ENCODE measurements around the gene YARS1.

YARS1 gene

DNA sequence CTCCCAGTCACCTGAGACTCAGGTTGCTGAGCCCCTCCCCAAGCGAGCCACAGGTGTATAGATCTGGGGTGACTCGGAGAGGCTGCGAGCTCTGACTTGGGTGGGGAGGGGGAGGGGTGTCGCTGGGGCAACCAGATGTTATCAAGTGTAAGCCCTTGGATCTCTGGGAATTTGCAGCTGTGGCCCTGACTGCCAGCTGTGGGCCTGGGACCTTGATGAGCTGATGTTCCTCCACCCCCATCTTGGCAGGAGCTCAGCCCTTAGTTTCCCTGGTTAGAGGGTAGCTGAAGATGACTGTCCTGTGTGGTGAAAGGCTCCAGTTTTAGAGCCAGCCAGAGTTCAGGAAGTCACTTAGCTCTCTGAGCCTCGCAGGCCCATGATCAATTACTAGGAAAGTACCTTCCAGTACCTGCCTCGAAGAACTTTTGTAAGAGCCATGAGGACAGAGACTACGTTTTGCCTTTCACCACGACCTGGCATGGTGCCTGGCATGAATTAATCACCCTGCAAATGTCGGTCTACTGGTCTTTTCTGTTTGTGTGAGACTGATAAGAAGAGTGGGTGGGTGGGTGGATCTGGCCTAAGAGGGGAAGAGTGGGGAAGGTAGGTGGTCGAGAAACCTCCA is 55.8 kb downstream of the YARS1 start:
- DNase-seq = peak; percentile 65

- DNase-seq = no peak
Measured at GRCh38 chr1:32759997-32760623, 57.0 kb downstream of the YARS1 start.

DNA sequence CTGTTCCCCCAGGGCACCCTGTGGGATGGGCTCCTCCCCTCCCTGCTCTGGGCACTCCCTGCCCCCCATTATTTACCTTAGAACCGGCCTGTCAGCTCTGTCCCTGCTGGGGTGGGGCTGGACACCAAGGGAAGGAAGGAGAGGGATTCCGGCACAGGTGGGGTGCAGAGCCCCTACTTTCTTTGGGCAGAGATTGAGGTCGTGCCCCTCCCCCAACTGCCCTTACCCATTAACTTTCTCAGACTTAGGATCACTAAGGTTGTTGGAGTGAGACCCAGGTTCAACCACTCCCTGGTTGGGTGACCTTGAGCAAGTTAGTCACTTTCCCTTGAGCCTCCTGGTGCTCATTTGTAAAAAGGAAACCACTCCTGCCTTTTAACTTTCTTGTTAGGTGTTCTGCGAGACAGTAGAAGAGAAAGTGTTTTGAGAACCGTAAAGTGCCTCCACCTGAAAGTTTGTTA is 57.6 kb downstream of the YARS1 start:
- no peak for DNase-seq

DNA sequence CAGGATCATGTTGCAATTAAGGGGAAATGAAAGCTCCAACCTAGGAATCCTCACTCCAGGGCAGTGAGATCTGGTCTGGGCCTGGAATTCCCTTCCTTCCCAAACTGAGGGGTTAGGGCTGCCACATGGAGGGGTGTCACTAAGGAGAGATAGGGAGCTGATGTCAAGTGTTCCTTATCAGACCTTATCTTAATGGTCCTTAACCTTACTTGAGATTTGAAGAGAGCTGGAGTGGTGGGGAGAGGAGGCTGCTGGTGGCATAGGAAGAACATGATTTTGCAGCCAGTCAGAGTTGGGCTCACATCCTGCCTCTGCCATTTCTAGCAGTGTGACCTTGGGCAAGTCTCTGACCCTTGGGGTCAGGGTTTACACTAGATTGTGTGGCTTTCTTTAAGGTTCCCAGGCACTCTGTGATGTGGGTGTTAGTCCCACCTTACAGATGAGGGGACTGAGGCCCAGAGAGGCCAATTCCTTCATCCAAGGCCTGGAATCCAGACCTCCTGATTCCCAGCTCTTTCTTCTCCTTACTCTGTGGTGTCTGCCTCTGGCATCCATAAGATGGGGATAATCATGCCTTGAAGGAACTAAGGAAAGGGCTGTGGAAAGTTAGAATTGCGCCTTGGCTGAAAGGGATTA is 58.2 kb downstream of the YARS1 start:
- DNase-seq = no peak

GRCh38 chr1:32758177-32758794 is 58.9 kb downstream of the YARS1 start:
- no peak for DNase-seq

- DNase-seq = no peak
Measured at GRCh38 chr1:32757213-32757895, 59.8 kb downstream of the YARS1 start.

GRCh38 chr1:32755810-32756159 is 61.4 kb downstream of the YARS1 start:
- DNase-seq = no peak

DNA sequence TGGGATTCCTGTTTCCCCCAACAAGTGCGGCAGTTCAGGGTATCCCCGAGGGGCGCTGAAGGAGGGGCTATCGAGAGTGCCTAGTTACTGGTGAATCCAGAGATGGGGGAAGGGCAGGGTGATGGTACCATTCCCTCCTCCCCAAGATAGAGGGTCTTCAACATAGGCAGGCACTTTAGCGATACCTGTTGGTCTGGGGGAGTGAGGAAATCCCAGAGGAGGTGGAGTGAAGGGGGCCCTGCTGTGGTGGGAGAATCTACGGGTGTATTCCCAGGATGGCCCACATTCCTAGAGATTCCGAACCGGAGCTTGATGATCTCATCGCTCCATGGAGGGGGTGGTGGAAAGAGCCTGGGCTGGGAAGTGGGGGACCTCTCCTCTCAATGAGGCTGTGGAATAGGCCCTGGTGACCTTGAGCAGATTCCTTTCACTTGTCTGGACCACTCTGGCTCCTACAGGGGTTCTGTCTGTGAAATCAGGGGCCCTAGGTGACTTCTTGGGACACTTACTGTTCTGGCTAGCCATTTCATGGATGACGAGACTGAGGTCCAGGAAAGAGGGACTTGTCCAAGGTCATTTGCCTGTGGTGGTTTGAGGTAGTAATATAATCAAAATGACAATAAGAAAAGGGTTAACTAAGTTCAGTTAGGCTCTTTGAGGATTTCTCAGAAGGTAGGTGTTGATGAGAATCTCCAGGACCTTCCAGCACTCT is 61.9 kb downstream of the YARS1 start:
- no peak for DNase-seq

- DNase-seq = no peak
Measured at GRCh38 chr1:32754317-32755097, 62.7 kb downstream of the YARS1 start.

- peak; percentile 66 for DNase-seq
Measured at GRCh38 chr1:32753532-32754316, 63.4 kb downstream of the YARS1 start.

DNA sequence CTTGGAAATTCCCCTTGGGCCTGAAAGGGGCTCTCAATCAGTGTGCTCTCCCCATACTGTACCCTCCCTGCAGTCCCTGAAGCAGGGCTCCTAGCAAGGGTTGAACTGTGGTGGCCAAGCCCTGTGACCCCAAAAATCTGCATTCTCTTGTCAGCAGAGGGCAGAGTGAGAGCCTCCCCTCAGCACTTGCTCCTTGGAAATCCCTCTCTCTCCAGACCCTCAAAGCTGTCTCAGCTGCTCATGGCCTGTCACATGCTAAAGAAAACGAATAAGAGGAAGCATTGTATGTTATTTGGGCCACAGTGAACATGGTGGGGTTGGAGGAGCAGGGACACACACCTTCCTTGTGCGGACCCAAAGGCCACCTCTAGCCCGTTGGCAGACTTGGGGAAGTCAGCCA is 67.4 kb downstream of the YARS1 start:
- no peak for DNase-seq

GRCh38 chr1:32749332-32749731 is 67.8 kb downstream of the YARS1 start:
- DNase-seq = no peak

DNA sequence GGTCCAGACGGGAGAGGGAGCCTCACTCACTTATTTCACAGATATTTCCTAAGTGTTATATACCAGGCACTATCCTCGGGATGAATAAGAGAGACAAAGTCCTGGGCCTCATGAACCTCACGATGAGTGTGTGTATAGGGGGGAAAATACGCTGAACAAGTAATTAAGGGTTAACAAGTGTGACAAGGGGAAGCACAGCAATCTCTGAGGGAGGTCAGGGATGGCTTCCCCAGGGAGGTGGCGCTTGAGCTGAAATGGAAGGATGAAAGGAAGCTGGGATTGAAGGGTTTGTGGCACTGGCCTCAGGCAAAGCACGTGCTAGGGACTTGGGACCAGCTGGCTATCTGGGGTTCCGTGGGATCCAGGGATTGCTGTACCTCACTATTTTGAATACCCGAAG is 68.2 kb downstream of the YARS1 start:
- no peak for DNase-seq

- no peak for DNase-seq
Measured at GRCh38 chr1:32748348-32748747, 68.8 kb downstream of the YARS1 start.

- no peak for DNase-seq
Measured at GRCh38 chr1:32746130-32746529, 71.0 kb downstream of the YARS1 start.

- DNase-seq = no peak
Measured at GRCh38 chr1:32744071-32744425, 73.1 kb downstream of the YARS1 start.

DNA sequence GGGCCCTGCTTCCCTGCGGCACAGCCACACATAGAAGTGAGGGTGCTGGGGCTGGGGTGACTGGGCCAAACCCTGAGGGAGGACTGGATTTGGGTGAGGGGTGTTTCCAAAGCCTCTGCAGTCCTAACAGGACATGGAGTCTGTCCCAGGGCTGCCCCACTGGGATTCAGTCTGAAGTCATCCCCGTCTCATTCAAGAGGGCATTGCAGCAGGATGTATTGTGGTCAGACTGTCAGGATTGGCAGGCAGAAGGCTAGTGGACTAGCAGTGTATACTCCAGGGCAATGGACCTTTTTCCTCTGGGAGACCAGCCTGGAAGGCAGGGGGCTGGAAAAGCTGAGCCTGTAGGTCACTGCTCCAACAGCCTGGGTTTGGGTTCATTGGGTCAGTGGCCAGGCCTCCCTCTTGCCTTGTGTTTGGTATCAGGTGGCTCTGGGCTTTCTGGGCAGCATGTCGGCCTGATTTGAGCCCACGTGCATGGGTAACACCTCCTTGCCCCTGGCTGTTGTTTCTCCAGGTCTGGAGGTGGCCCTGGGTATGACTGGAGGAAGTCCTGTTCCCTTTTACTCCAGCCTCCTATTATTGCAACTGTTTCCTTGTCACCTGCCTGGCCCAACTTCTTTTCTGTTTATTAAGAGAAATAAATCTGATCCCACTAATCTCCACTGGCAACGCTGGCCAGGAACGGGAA is 73.6 kb downstream of the YARS1 start:
- no peak for DNase-seq

DNA sequence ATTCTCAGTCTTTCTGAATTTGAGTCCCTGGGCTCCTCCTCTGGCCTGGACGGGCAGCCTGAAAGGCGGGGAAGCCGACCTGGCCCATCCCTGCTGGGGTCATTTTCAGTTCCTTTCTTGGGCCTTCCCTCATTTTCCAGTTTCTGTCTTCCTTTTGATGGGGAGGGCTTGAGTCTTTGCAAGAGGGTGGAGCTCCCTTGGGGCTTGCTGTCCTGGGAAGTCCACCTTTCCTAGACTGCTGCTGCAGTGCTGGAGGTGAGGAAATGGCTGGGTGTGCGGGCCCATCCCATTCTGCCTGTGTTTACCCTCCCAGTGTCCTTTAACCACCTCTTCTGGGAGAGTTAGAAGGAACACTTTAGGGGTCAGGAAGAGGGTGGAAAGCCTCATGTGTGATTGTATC is 74.2 kb downstream of the YARS1 start:
- DNase-seq = no peak

DNA sequence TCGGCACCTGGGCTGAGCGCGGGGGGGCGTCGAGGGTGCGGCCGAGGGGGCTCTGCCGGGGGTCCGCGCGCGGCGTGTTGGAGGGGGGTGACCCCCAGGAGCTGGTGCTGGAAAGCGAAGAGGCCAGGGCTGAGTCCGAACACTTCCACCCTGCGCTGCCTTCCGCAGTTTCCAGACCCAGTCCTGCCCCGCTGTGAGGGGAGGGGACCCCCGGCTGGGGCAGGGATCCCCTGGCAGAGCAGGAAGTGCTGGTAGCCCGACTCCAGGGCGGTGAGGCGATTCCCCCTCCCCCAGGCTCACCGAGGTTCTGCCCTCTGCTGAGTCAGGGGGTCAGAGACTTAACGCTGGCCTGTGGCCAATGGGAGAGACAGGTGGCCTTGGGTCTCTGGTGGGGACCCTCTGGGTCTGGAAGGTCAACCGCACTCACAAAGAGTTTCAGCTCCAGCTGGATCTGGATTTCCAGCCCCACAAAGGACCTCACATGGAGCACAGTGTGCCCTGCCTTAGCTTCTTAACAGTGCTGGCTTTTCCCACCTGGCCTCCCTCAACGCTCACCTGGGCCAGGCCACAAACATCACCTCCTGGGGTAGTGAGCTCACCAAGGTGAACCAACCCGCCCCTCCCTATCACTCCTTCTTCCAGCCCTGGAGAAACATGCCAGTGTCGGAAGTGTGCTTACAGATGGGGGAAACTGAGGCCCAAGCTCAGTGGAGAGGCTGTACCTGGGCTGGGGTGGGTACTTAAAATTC is 74.8 kb downstream of the YARS1 start:
- DNase-seq = peak; percentile 19
